Left kidney (tissue), 2 donors: Measurements from ENCODE around the gene MAD1L1. TPM values are rescaled to one million over a fixed set of nuclear protein-coding genes. Genes with fewer than 3 reads are reported as not detected.
"Not testable (repeated sequence)": the region's sequence is repeated elsewhere in the genome, so short reads cannot be mapped to it uniquely, and the experiment has no call there.

Experiments used
- DNase-seq: peaks from one replicate; pipeline ENCODE4 v3.0.0-alpha.2; 2013
- polyA plus RNA-seq: library from polyadenylated mRNA; unstranded; fragments of 120-200 nt; gene quantifications from one replicate; pipeline ENCODE4 v1.2.1, GENCODE V29; 2013; ENCODE audit not compliant: insufficient read length

MAD1L1 gene
- polyA plus RNA-seq, 1 donor: 21.8 TPM

GRCh38 chr7:1815551-1816281 is 417.0 kb downstream of the MAD1L1 start:
- not testable (repeated sequence) for DNase-seq

- no peak for DNase-seq
These were observed 417.7 kb downstream of the MAD1L1 start for GRCh38 chr7:1815051-1815481.

- DNase-seq: no peak
These were observed 418.5 kb downstream of the MAD1L1 start for GRCh38 chr7:1814089-1814811.

GRCh38 chr7:1813394-1814088 is 419.2 kb downstream of the MAD1L1 start:
- no peak for DNase-seq

- DNase-seq: no peak
These were observed 420.0 kb downstream of the MAD1L1 start for GRCh38 chr7:1812509-1813393.

- no peak for DNase-seq
These were observed 420.8 kb downstream of the MAD1L1 start for GRCh38 chr7:1811850-1812508.

- DNase-seq: no peak
These were observed 421.5 kb downstream of the MAD1L1 start for GRCh38 chr7:1810961-1811849.

GRCh38 chr7:1810521-1810920 is 422.2 kb downstream of the MAD1L1 start:
- no peak for DNase-seq

- DNase-seq: no peak
These were observed 423.0 kb downstream of the MAD1L1 start for GRCh38 chr7:1809601-1810258.

- DNase-seq: no peak
These were observed 423.7 kb downstream of the MAD1L1 start for GRCh38 chr7:1809070-1809469.

GRCh38 chr7:1807821-1808600 is 424.7 kb downstream of the MAD1L1 start:
- DNase-seq: no peak

GRCh38 chr7:1806354-1806753 is 426.4 kb downstream of the MAD1L1 start:
- DNase-seq: no peak

GRCh38 chr7:1804310-1804709 is 428.4 kb downstream of the MAD1L1 start:
- DNase-seq: no peak

GRCh38 chr7:1802899-1803298 is 429.8 kb downstream of the MAD1L1 start:
- DNase-seq: no peak

- peak; percentile 30 for DNase-seq
These were observed 431.8 kb downstream of the MAD1L1 start for GRCh38 chr7:1800902-1801301.

GRCh38 chr7:1798191-1798590 is 434.6 kb downstream of the MAD1L1 start:
- no peak for DNase-seq

- DNase-seq: no peak
These were observed 437.7 kb downstream of the MAD1L1 start for GRCh38 chr7:1794888-1795542.

GRCh38 chr7:1787681-1788235 is 445.0 kb downstream of the MAD1L1 start:
- DNase-seq: no peak
